Liver (tissue), 9 donors: ENCODE results near the gene EPSTI1. TPM values are rescaled to one million over a fixed set of nuclear protein-coding genes. Genes with fewer than 3 reads are reported as not detected.

Source experiments
- DNase-seq: peaks from one replicate; pipeline ENCODE4 v3.0.0-alpha.2; 2017; ENCODE audit warnings: low spot score
- H3K27ac ChIP-seq, 2 donors: one replicate each; pipeline ENCODE4 v1.7.0; 2013; ENCODE audit warnings: inconsistent platforms in 2 of 2, low read length in 2 of 2, control low read depth in 1 of 2, low read depth in 1 of 2, mild to moderate bottlenecking in 1 of 2
- H3K27me3 ChIP-seq, 4 donors: one replicate each; pipeline versions ENCODE4 v1.6.1 to v1.7.0; 2013; ENCODE audit warnings: low read length in 3 of 4, inconsistent platforms in 1 of 4, mild to moderate bottlenecking in 1 of 4, moderate library complexity in 1 of 4; ENCODE audit not compliant: control insufficient read depth in 4 of 4, insufficient read depth in 4 of 4
- H3K36me3 ChIP-seq, 4 donors: one replicate each; pipeline versions ENCODE4 v1.6.1 to v1.7.0; 2013; ENCODE audit warnings: low read length in 3 of 4, mild to moderate bottlenecking in 3 of 4, low read depth in 1 of 4, moderate library complexity in 1 of 4; ENCODE audit not compliant: control insufficient read depth in 4 of 4, insufficient read depth in 3 of 4
- H3K4me1 ChIP-seq, 4 donors: one replicate each; pipeline versions ENCODE4 v1.6.1 to v1.7.0; 2013; ENCODE audit warnings: low read length in 3 of 4, mild to moderate bottlenecking in 3 of 4, moderate library complexity in 1 of 4; ENCODE audit not compliant: control insufficient read depth in 4 of 4, insufficient read depth in 4 of 4
- H3K4me3 ChIP-seq, 3 donors: one replicate each; pipeline versions ENCODE4 v1.6.1 to v1.7.0; 2013; ENCODE audit warnings: low read length in 3 of 3, control low read depth in 1 of 3, low read depth in 1 of 3, mild to moderate bottlenecking in 1 of 3
- H3K9ac ChIP-seq, 2 donors: one replicate each; pipeline ENCODE4 v1.7.0; 2013; ENCODE audit warnings: low read length in 2 of 2, mild to moderate bottlenecking in 2 of 2, moderate library complexity in 2 of 2, control low read depth in 1 of 2, low read depth in 1 of 2
- H3K9me3 ChIP-seq, 4 donors: one replicate each; pipeline versions ENCODE4 v1.6.1 to v1.7.0; 2013; ENCODE audit warnings: low read length in 3 of 4; ENCODE audit not compliant: control insufficient read depth in 4 of 4
- HNF4A ChIP-seq, 2 donors: conservative IDR thresholded peaks; 2 replicates each; pipeline ENCODE4 v1.6.1; 2016; ENCODE audit warnings: antibody characterized with exemption in 2 of 2, mild to moderate bottlenecking in 2 of 2
- HNF4G ChIP-seq: IDR thresholded peaks from 2 replicates; pipeline ENCODE4 v1.6.1; 2016; ENCODE audit warnings: antibody characterized with exemption
- RAD21 ChIP-seq, 2 donors: IDR thresholded peaks; 2 replicates each; pipeline ENCODE4 v1.6.1; 2016; ENCODE audit warnings: antibody characterized with exemption in 2 of 2, mild to moderate bottlenecking in 2 of 2
- TAF1 ChIP-seq: conservative IDR thresholded peaks from 2 replicates; pipeline ENCODE4 v1.6.1; 2016; ENCODE audit warnings: antibody characterized with exemption, mild to moderate bottlenecking
- YY1 ChIP-seq: IDR thresholded peaks from 2 replicates; pipeline ENCODE4 v1.6.1; 2016; ENCODE audit warnings: antibody characterized with exemption, mild to moderate bottlenecking
- WGBS: extraction: QIAGEN DNeasy Blood & Tissue Kit; methylation state at CpG from one replicate; pipeline ENCODE4 v1.1.7; 2013; 5-methylcytosine and 5-hydroxymethylcytosine counted together
- polyA plus RNA-seq, 2 donors: library from polyadenylated mRNA; stranded (reverse) in 1 of 2; unstranded in 1 of 2; fragments of 200-250 nt in 1 of 2; fragments of >200 nt in 1 of 2; fragmentation: Nextera tagmentation in 1 of 2; extraction: Ambion mirVana in 1 of 2; gene quantifications; one replicate each; pipeline versions ENCODE4 v1.2.1 to v1.2.3, GENCODE V29; 2013 to 2015
- total RNA-seq, 2 donors: library from RNA; depleted of rRNA; stranded (reverse); fragments of >200 nt; gene quantifications; one replicate each; pipeline ENCODE4 v1.2.3, GENCODE V29; 2014
- TF ChIP-seq, protein P1 (sequence below): IDR thresholded peaks from 2 replicates; pipeline ENCODE4 v1.6.1; 2016; ENCODE audit warnings: antibody characterized with exemption
- TF ChIP-seq, protein P2 (sequence below): IDR thresholded peaks from 2 replicates; pipeline ENCODE4 v1.6.1; 2016; ENCODE audit warnings: antibody characterized with exemption, mild to moderate bottlenecking
- TF ChIP-seq, protein P3 (sequence below): fragments of 150-350 bp; IDR thresholded peaks from 2 replicates; pipeline ENCODE4 v1.5.1; 2017; ENCODE audit warnings: improper control_type of control experiment, low read depth, low read length; ENCODE audit not compliant: missing input control
- donor health status: healthy.
- donor health status: healthy.
- donor health status: healthy.
- donor health status: healthy.
- donor health status: healthy.

The EPSTI1 gene
- total and polyA plus RNA-seq, 4 donors = 2.1 to 20.3 (median 4.2) TPM

DNA sequence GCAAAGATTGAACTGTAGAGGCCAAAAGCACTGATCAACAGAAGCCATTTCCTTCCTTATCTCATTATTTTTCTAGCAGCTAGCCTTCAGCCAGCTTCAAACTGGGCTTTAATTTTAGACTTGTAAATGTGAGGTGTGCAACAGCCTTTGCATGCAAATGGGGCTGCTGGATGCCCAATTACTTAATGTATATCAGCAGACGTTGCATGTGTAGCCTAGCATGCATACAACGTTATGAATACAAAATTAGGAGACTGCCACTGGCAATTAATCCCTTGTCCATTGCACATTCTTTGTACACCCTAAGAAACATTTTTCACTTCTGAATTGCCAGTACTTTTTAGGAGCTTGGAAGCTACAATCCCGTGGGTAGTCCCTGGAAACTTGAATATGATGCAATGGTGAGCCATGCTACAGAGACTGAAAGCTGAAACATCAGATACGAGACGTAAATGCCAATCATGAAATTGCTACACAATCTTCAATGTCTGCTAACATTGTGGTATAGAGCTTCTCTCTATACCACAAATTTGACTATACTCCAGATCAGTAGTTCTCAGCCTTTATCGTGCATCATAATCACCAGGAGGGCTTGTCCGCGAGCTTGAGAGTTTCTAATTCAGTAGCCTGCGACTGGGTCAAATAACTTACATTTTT is 20.2 kb downstream of the EPSTI1 start:
- no peak overlapping the region for H3K9ac ChIP-seq
- no peak for DNase-seq
- H3K36me3 ChIP-seq = peaks cover 0 to 3% (median 0%) of the 10 kb centered on the region in 4 donors
- H3K27ac ChIP-seq = no peak overlapping the region
- no peaks in the 10 kb centered on the region for H3K9me3 ChIP-seq
- peaks cover 0 to 8% (median 4%) of the 10 kb centered on the region in 4 donors for H3K4me1 ChIP-seq
- WGBS = 87% methylated on average over 9 of the region's 9 CpGs
- H3K27me3 ChIP-seq = no peaks in the 10 kb centered on the region
- H3K4me3 ChIP-seq = no peak overlapping the region
- TF ChIP-seq, protein P1, sequence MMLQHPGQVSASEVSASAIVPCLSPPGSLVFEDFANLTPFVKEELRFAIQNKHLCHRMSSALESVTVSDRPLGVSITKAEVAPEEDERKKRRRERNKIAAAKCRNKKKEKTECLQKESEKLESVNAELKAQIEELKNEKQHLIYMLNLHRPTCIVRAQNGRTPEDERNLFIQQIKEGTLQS = no peak
- TF ChIP-seq YY1 (no peak), HNF4G (no peak), TAF1 (no peak)

DNA sequence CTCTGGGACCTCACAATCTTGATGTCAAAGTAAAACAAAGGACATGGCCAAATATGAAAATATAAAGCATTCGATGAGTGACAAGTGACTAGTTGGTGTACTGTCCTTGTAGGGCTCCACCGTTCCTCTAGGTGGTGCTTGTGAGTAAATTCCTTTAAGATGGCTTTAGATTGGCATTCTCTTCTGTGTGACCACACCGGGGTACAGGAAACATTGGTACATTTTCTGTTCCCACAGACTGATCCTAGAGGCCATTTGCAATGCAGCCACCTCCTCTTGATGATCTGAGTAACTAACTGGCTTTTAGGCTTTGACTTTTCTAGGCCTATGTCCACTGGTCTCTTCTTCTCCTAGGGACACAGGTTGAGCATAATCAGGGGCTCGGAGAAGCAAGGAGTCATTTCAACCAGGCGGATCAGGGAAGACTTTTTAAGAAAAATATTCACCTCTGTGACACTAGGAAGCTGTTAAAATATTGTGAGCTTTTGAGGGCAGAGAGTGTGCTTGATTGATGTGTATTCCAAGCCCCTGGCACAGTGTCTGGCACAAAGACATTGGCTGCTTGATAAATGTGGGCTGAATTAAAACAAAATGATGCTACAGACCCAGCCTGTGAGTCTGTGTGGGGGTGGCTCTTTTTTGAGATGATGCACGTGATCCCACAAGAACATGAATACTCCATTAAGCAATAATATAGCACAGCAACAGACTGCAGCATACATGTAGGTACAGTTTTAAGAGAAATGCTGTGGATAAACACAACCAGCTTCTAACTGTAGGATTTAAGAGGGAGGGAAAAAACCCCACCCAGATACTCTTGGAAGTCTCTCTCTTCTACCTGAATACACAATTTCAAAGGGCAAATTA is 21.0 kb downstream of the EPSTI1 start:
- peak; percentile 44 for DNase-seq
- Histone ChIP-seq H3K36me3 (peaks cover 0 to 1% (median 0%) of the 10 kb centered on the region in 4 donors), H3K9ac (no peak overlapping the region), H3K4me1 (peaks cover 0 to 8% (median 4%) of the 10 kb centered on the region in 4 donors), H3K9me3 (no peaks in the 10 kb centered on the region), H3K27me3 (no peaks in the 10 kb centered on the region), H3K27ac (no peak overlapping the region), H3K4me3 (no peak overlapping the region)
- WGBS = 62% methylated on average over 6 of the region's 6 CpGs
- TF ChIP-seq, protein P2, sequence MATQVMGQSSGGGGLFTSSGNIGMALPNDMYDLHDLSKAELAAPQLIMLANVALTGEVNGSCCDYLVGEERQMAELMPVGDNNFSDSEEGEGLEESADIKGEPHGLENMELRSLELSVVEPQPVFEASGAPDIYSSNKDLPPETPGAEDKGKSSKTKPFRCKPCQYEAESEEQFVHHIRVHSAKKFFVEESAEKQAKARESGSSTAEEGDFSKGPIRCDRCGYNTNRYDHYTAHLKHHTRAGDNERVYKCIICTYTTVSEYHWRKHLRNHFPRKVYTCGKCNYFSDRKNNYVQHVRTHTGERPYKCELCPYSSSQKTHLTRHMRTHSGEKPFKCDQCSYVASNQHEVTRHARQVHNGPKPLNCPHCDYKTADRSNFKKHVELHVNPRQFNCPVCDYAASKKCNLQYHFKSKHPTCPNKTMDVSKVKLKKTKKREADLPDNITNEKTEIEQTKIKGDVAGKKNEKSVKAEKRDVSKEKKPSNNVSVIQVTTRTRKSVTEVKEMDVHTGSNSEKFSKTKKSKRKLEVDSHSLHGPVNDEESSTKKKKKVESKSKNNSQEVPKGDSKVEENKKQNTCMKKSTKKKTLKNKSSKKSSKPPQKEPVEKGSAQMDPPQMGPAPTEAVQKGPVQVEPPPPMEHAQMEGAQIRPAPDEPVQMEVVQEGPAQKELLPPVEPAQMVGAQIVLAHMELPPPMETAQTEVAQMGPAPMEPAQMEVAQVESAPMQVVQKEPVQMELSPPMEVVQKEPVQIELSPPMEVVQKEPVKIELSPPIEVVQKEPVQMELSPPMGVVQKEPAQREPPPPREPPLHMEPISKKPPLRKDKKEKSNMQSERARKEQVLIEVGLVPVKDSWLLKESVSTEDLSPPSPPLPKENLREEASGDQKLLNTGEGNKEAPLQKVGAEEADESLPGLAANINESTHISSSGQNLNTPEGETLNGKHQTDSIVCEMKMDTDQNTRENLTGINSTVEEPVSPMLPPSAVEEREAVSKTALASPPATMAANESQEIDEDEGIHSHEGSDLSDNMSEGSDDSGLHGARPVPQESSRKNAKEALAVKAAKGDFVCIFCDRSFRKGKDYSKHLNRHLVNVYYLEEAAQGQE = no peak
- TF ChIP-seq, protein P3, sequence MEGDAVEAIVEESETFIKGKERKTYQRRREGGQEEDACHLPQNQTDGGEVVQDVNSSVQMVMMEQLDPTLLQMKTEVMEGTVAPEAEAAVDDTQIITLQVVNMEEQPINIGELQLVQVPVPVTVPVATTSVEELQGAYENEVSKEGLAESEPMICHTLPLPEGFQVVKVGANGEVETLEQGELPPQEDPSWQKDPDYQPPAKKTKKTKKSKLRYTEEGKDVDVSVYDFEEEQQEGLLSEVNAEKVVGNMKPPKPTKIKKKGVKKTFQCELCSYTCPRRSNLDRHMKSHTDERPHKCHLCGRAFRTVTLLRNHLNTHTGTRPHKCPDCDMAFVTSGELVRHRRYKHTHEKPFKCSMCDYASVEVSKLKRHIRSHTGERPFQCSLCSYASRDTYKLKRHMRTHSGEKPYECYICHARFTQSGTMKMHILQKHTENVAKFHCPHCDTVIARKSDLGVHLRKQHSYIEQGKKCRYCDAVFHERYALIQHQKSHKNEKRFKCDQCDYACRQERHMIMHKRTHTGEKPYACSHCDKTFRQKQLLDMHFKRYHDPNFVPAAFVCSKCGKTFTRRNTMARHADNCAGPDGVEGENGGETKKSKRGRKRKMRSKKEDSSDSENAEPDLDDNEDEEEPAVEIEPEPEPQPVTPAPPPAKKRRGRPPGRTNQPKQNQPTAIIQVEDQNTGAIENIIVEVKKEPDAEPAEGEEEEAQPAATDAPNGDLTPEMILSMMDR = peak; percentile 62
- TF ChIP-seq HNF4A (conservative IDR thresholded peaks at IDR 0.05) (no peak), RAD21 (IDR thresholded peaks at IDR 0.05) (peak; percentile 66 to 77), HNF4G (no peak)
